Calu3 (cell line): ENCODE data around the gene IPO11. TPM values are rescaled to one million over a fixed set of nuclear protein-coding genes. Genes with fewer than 3 reads are reported as not detected.
"Not testable (repeated sequence)": the region's sequence is repeated elsewhere in the genome, so short reads cannot be mapped to it uniquely, and the experiment has no call there.

Experiments used
- BruUV-seq: library from RNA; stranded (reverse); fragments of 400-500 nt; replicated peaks from 2 replicates; lab custom pipeline; 2021; lab: Mats Ljungman, UMichigan
- CTCF ChIA-PET: fragments of 300-600 bp; sonication (Branson Sonifier 250); formaldehyde crosslinking; loops from one replicate; lab custom pipeline; 2022; ENCODE audit warnings: antibody characterized with exemption; lab: Charles Lee
- DNase-seq: peaks from one replicate; pipeline ENCODE4 v3.0.0; 2022
- H3K27ac Mint-ChIP-seq: one replicate; pipeline ENCODE4 v1.8.0; 2022; ENCODE audit warnings: mixed read lengths; ENCODE audit not compliant: unreplicated experiment
- H3K27me3 Mint-ChIP-seq: one replicate; pipeline ENCODE4 v1.8.0; 2022; ENCODE audit warnings: mixed read lengths; ENCODE audit not compliant: unreplicated experiment
- H3K36me3 Mint-ChIP-seq: one replicate; pipeline ENCODE4 v1.8.0; 2022; ENCODE audit warnings: mild to moderate bottlenecking, moderate library complexity, mixed read lengths; ENCODE audit not compliant: insufficient read depth, unreplicated experiment
- H3K4me1 Mint-ChIP-seq: one replicate; pipeline ENCODE4 v1.8.0; 2022; ENCODE audit warnings: mild to moderate bottlenecking, low read depth, mixed read lengths; ENCODE audit not compliant: unreplicated experiment
- H3K4me3 Mint-ChIP-seq: one replicate; pipeline ENCODE4 v1.8.0; 2022; ENCODE audit warnings: mild to moderate bottlenecking, low read depth, moderate library complexity, mixed read lengths; ENCODE audit not compliant: unreplicated experiment
- H3K9me3 Mint-ChIP-seq: one replicate; pipeline ENCODE4 v1.8.0; 2022; ENCODE audit warnings: low read depth, mixed read lengths; ENCODE audit not compliant: unreplicated experiment
- intact Hi-C: fragments of 100-400 bp; cut with micrococcal nuclease; formaldehyde crosslinking; loops from one replicate; pipeline ENCODE4 v1.10.0; 2022; ENCODE audit not compliant: unreplicated experiment
- total RNA-seq: library from RNA; stranded (reverse); gene quantifications from 2 replicates; pipeline ENCODE4 v1.2.3, GENCODE V29; 2022
- TF ChIP-seq, protein P1 (sequence below): fragments of 200-600 bp; IDR thresholded peaks from one replicate; pipeline ENCODE4 v1.8.0; 2022; ENCODE audit warnings: antibody characterized with exemption; ENCODE audit not compliant: unreplicated experiment

Gene IPO11
- total RNA-seq, 1 experiment from 2014 or later, result 47.3 TPM

DNA sequence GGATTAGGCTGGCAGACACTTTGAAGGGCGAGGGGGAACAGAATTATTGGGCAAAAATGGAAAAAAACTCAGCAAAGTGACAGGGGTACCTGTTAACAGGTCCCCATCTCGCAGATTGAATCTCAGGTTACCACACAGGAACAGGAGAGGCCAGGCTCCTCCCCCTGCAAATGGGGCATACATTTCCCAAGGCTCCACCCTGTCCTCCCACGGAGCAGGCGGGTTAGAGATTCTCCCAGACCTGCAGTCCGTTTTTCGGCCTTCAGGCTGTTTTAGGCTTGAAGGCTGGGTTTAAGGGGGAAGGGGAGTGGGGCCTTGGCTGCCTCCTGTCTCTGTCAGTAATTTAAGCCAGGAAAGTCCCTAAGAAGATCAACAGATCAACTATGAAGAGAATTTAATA, 208.7 kb downstream of the IPO11 start:
- Mint-ChIP-seq H3K4me1 (no peaks in the 10 kb centered on the region), H3K27ac (no peak overlapping the region), H3K4me3 (no peak overlapping the region), H3K27me3 (no peaks in the 10 kb centered on the region), H3K36me3 (no peaks in the 10 kb centered on the region), H3K9me3 (no peaks in the 10 kb centered on the region)
- CTCF ChIA-PET, result no interaction called here
- no TSS peak for BruUV-seq
- intact Hi-C loops, result no loop called here
- TF ChIP-seq, protein P1, sequence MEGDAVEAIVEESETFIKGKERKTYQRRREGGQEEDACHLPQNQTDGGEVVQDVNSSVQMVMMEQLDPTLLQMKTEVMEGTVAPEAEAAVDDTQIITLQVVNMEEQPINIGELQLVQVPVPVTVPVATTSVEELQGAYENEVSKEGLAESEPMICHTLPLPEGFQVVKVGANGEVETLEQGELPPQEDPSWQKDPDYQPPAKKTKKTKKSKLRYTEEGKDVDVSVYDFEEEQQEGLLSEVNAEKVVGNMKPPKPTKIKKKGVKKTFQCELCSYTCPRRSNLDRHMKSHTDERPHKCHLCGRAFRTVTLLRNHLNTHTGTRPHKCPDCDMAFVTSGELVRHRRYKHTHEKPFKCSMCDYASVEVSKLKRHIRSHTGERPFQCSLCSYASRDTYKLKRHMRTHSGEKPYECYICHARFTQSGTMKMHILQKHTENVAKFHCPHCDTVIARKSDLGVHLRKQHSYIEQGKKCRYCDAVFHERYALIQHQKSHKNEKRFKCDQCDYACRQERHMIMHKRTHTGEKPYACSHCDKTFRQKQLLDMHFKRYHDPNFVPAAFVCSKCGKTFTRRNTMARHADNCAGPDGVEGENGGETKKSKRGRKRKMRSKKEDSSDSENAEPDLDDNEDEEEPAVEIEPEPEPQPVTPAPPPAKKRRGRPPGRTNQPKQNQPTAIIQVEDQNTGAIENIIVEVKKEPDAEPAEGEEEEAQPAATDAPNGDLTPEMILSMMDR, result no peak
- no peak for DNase-seq

DNA sequence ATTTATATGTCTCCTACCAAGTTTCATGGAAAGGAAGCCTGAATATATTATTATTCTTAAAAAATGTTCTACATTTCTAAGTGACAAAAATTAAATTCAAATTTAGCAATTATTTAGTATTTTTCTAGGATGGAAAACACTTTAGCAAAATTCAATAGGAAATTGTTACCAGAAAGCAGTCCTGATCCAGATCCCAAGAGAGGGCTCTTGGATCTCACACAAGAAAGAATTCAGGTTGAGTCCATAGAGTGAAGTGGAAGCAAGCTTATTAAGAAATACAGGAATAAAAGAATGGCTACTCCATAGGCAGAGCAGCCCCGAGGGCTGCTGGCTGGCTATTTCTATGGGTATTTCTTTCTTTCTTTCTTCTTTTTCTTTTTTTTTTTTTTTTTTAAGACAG, 210.7 kb downstream of the IPO11 start:
- H3K9me3 Mint-ChIP-seq, result no peaks in the 10 kb centered on the region
- no peaks in the 10 kb centered on the region for H3K4me1 Mint-ChIP-seq
- intact Hi-C loops, result no loop called here
- H3K4me3 Mint-ChIP-seq, result no peak overlapping the region
- CTCF ChIA-PET, result no interaction called here
- DNase-seq, result no peak
- TF ChIP-seq, protein P1, result no peak
- no peak overlapping the region for H3K27ac Mint-ChIP-seq
- no TSS peak for BruUV-seq
- no peaks in the 10 kb centered on the region for H3K27me3 Mint-ChIP-seq
- H3K36me3 Mint-ChIP-seq, result no peaks in the 10 kb centered on the region

DNA sequence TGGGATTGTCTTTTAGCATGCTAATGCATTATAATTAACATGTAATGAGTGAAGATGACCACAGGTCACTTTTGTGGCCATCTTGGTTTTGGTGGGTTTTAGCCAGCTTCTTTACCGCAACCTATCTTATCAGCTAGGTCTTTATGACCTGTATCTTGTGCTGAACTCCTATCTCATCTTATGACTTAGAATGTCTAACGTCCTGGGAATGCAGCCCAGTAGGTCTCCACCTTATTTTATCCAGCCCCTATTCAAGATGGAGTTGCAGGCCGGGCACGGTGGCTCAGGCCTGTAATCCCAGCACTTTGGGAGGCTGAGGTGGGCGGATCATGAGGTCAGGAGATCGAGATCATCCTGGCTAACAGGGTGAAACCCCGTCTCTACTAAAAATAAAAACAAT, 211.9 kb downstream of the IPO11 start:
- H3K9me3 Mint-ChIP-seq, H3K4me3 Mint-ChIP-seq, DNase-seq, H3K36me3 Mint-ChIP-seq, intact Hi-C loops, H3K27me3 Mint-ChIP-seq, H3K4me1 Mint-ChIP-seq, BruUV-seq, H3K27ac Mint-ChIP-seq, CTCF ChIA-PET: not testable (repeated sequence)

DNA sequence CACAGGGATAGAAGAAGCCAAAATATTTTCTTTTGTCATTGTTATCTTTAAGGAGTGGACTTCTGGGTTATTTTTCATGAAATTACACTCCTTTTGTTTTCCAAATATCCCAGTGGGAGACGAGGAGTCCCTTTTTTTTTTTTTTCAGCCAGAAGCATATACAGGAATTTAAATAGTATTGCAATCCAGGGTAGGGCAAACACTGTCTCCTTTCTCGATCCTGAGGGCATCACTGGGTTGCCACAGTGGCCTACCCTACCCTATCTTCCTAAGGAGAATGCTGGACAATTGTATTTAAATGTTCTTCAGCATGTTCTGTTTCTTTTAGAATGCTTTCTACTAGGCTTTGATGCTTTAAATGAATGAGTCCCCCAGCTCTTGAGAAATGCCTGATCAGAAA, 214.0 kb downstream of the IPO11 start:
- Mint-ChIP-seq H3K4me1 (no peaks in the 10 kb centered on the region), H3K4me3 (no peak overlapping the region), H3K9me3 (no peaks in the 10 kb centered on the region), H3K27me3 (no peaks in the 10 kb centered on the region), H3K36me3 (no peaks in the 10 kb centered on the region), H3K27ac (no peak overlapping the region)
- DNase-seq, result no peak
- no TSS peak for BruUV-seq
- intact Hi-C loops, result no loop called here
- TF ChIP-seq, protein P1, result no peak
- CTCF ChIA-PET, result no interaction called here

DNA sequence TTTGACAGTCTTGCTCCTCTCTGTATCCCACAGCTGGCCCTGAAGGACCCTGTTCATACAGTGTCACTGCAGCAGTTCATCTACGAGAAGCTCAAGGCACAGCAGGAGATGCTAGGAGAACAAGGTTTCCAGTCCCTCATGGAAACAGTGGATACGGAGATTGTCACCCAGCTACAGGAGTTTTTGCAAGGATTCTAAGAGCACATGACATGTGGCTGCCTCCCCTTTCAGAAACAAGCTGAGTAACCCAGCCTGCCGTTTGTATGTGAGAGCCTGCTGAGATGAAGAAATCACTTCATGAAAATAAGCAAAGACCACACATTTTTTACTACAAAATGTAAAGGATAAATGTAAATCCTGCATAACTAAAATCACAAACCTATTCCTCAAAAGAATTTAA, 214.6 kb downstream of the IPO11 start:
- TF ChIP-seq, protein P1, result no peak
- H3K36me3 Mint-ChIP-seq, result no peaks in the 10 kb centered on the region
- H3K4me1 Mint-ChIP-seq, result no peaks in the 10 kb centered on the region
- H3K27ac Mint-ChIP-seq, result no peak overlapping the region
- CTCF ChIA-PET, result no interaction called here
- intact Hi-C loops, result no loop called here
- no peaks in the 10 kb centered on the region for H3K27me3 Mint-ChIP-seq
- no peak for DNase-seq
- no peaks in the 10 kb centered on the region for H3K9me3 Mint-ChIP-seq
- H3K4me3 Mint-ChIP-seq, result no peak overlapping the region
- no TSS peak for BruUV-seq
